ENCODE results near the gene ASB18.

GRCh38 chr2:236171680-236172254, 92.4 kb downstream of the ASB18 start:
- TF ChIP-seq POLR2A (IDR thresholded peaks at IDR 0.05) = no peak
- TF ChIP-seq, protein P1, sequence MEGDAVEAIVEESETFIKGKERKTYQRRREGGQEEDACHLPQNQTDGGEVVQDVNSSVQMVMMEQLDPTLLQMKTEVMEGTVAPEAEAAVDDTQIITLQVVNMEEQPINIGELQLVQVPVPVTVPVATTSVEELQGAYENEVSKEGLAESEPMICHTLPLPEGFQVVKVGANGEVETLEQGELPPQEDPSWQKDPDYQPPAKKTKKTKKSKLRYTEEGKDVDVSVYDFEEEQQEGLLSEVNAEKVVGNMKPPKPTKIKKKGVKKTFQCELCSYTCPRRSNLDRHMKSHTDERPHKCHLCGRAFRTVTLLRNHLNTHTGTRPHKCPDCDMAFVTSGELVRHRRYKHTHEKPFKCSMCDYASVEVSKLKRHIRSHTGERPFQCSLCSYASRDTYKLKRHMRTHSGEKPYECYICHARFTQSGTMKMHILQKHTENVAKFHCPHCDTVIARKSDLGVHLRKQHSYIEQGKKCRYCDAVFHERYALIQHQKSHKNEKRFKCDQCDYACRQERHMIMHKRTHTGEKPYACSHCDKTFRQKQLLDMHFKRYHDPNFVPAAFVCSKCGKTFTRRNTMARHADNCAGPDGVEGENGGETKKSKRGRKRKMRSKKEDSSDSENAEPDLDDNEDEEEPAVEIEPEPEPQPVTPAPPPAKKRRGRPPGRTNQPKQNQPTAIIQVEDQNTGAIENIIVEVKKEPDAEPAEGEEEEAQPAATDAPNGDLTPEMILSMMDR (IDR thresholded peaks at IDR 0.05) = no peak
